HG03378 (cell line): ENCODE results near the gene PHYKPL.

Experiments used
- ATAC-seq: cut with Tn5 transposase; IDR thresholded peaks from one replicate; pipeline ENCODE4 v1.9.1; 2021; ENCODE audit warnings: mild to moderate bottlenecking, moderate library complexity; ENCODE audit not compliant: unreplicated experiment

PHYKPL gene

DNA sequence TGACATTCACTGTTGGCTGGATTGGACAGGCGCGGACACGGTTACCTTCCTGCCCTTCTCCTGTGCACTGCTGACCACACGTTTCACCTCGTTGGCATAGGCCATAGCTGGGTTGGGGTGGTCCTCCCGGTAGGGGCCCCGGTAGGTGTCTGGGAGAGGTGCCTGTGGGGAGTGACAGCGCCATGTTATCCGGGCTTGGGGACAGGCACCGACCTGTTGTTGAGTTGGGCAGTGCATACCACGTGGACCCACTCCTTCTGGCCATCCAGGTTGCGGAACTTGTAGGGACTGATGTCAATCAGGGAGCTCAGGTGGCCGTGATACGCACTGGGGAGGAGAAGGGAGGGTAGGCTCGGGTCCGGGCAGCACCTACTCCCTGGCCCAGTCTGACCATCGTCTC is 8.2 kb downstream of the PHYKPL start:
- no peak for ATAC-seq

DNA sequence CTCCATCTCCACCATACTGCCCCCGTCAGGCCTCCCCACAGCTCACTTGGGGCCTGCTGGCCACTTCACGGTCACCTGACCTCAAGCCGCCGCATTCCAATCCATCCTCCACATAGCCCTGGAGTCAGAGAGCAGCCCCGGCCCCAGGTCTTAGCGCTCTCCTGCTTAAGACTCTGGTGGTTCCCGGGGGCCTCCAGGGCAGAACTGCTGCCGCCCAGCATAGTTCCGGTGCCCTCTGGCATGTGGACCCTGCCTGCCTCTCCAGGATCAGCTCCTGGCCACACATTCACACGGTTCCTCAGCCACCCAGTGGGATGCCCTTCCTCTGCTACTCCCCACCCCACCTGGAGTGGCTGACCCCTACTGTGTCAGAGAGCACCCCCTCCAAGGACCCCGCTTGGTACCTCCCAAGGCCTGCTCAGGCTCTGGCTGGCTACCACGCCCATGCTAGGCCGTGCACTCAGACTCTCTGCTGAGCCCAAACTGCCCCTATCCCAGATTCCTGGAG is 8.7 kb downstream of the PHYKPL start:
- ATAC-seq, result no peak

DNA sequence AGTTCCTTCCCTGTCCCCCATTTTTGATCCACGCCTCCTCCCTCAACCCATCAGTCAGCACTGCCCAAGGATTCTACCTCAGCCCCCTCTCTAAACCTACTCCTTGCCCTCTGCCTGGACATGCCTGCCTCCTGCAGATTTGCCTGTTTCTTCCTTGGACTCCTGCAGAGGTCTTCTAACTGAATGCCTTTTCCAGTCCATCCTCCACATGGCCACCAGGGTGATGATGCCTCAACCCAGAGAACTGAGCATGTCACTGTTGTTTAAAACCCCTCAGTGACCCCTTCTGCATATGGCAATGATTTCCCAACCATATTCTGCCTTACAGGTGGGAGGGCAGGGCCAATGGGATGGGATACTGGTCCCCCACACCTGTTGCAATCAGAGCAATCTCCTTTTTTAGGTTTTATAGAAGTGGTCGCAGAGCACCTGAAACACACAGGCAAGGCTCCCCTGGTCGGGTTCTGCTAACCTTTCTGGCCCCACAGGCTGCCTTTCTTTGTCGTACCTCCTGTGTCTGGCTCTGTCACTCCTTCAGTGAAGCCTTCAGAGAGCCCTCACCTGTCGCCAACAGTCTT is 9.3 kb downstream of the PHYKPL start:
- ATAC-seq, result no peak

- no peak for ATAC-seq
Measured at GRCh38 chr5:178222292-178222691, 10.3 kb downstream of the PHYKPL start.

DNA sequence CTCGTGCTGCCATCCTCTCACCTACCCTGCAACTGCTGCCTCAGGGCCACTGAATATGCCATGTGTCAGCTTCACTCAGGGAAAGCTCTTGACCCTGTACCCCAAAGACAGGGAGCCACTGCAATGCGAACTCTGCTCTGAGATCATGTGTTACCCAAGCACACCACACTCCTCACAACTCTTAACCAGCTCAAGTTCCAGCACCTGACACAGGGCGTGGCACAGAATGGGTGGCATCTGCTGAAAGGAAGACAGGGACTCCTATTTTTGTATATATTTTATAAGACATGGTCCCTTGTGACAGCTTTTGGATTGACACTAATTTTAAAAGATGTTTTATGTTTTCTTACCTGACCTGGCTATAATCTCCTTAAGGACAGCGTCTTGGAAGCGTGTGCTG is 10.7 kb downstream of the PHYKPL start:
- no peak for ATAC-seq

GRCh38 chr5:178221282-178221681 is 11.3 kb downstream of the PHYKPL start:
- no peak for ATAC-seq

DNA sequence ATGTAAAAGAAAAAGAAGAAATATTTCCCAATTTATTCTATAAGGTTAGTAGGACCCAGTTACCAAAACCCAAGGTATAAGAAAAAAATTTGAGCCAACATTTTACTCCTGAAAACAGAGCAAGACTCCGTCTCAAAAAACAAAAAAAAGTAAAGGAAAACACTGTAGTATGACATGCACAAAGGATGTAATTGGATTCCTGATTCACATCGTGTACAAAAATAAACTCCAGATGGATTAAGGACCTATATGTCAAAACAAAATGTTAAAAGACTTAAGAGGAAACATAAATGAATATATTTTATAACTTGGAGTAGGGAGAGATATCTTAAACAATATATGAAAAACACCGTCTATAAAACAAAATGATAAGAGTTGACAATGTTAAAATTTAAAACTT is 13.8 kb downstream of the PHYKPL start:
- ATAC-seq, result no peak

- no peak for ATAC-seq
Measured at GRCh38 chr5:178218237-178218776, 14.3 kb downstream of the PHYKPL start.

DNA sequence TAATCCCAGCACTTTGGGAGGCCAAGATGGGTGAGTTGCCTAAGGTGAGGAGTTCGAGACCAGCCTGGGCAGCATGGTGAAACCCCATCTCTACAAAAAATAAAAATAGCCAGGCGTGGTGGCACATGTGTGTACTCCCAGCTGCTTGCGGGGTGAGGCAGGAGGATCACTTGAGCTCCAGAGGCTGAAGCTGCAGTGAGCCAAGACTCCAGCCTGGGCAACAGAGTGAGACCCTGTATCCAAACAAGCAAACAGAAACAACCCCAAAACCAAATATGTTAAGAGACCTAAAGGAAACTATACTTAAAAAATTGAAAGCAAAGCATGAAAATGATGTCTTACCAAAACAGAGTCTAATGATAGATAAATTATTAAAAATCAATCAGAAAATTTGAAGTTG is 15.8 kb downstream of the PHYKPL start:
- ATAC-seq, result no peak

GRCh38 chr5:178216088-178216534 is 16.5 kb downstream of the PHYKPL start:
- no peak for ATAC-seq

- ATAC-seq, result no peak
Measured at GRCh38 chr5:178215280-178216002, 17.2 kb downstream of the PHYKPL start.

DNA sequence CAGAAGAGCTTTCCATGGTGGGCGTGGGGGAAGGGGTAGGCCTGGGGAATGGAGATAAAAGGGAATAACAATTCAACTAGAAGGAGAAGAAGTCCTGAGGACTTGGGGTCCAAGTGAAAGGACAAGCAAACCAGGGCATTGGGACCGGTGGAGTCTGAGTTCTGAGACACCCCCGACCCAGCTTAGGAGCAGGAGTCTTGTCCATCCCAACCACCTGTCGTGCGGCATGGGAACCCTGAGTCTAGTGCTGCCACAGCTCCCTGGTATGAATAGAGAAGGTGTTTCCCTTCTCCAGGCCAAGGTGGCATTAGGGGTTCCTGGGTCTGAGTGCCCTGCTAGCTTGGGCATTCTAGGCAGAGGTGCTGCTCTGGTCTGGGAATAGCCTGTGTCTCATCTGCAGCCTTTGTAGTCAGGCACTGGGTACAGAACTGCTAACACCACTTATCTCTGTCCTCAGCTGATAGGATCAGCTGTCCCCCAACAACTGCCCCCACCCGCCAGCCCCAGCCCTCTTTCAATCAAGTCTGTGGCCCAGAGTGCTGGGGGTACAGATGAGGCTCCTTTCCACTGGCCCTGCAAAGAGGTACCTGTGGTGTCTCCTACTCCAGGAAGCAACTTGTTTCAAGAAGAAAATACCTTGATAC is 18.3 kb downstream of the PHYKPL start:
- ATAC-seq, result no peak

DNA sequence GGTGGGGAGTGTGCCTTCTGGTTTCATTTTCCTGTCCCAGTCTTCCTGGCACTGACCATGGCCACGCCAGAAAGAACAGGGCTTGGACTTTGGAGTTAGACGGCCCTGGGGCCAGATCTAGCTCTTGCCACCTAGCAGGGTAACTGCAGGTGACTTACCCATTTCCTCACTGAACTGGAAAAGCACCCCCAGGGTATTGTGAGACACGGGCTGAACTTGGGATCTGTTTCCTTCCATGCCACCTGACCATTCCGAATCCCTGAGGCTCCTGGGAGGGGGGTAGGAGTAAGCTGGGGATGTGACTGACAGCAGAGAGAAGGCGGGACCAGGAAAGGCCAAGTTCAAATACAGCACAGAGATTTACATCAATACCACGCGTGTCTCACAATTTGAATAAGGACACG is 18.9 kb downstream of the PHYKPL start:
- no peak for ATAC-seq

DNA sequence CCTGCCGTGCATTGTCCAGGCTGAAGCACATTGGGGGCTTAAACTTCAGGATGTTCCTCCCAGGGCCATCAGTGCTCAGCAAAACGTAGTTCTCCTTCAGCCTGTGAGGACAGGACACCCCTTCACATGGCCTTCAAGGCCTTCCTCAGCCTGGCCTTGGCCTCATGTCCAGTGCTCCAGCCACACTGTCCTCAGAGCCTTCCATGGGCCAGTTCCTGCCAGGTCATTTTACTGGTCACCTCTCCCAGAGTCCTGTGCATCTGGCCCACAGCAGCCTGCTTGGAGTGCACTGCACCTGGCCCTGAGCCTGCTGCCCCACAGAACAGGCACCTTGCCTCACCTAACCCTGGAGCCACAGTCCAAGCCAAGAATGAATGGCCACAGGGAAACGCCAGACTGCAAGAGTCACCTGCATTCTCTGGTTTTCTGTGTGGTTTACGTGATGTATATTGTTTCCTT is 19.6 kb downstream of the PHYKPL start:
- ATAC-seq, result no peak

DNA sequence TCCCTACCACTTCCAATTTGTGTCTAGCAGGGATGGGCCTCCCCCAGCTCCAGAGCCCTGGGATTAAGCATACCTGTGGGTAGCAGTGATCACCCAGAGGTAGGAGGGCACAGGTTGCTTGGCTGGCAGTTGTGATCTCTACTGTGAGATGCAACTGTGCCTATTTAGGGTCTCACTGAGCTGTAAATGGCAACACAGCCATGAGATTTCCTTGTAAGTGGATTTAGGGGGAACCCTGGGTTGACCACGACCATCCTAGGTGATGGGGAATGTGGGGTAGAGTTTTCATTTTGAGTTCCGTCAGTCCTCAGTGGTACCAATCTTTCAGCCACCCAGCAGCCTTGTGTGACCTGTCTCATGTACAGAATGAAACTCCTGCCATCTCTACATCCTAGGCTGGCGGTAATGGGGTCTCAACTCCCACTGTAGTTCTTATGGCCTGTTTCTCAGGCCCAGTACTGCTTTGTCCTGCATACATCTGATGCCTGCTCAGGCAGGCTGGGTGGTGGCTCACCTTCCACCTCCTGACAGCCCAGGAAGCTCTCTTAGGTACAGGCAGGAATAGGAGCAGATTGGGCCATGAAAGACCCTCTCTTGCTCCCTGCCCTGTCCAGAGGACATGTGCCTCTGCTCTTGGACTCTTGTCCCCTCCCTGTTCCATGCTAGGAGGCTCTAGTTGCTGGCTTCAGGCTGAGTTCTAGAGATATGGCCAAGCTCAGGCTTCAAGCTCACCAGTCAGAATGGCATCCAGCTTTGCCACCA is 20.2 kb downstream of the PHYKPL start:
- no peak for ATAC-seq

DNA sequence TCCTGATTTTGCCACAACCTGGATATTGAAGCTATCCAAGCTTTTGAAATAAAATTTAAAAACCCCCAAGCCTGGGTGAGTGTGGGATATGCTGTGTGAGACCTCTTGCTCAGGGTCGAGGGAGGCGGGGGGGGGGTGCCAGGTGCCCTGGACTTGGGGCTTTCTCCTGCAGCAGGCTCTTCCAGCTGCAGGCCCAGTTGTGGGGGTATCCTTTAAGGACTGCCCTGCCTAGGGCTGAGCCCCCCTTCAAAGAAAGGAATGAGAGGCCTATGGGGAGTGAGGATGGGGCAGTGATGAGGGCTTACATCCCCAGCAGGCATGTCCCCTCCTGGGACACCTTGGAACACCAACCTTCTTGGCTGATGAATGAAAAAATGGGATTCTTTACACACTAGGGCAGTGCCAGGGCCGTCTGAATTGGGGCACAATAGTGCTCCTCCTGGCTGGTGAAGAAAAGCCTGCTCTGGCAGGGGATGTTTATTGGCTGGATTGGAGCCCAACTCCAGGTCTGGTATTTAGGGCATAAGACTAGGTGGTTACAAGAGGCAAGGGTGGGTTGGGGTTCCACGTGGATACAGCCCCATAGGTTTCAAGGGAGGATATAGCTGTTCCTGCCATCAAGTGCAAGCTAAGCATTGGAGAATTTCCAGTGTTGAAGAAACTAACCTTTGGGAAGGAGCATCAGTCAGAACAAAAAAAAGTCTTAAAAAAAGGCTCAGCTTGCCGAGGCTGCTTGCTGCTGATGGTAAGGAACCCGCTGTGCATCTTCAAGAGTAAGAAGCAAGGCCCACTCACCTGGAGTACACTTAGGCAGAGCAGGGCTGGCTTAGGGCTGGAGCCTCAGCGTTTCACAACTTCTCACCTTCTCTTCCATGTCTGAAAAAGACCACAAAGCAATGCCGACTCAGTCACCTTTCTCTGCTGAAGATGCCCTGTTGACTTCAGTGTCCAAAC is 21.2 kb downstream of the PHYKPL start:
- no peak for ATAC-seq

GRCh38 chr5:178210686-178211085 is 21.9 kb downstream of the PHYKPL start:
- ATAC-seq, result no peak

DNA sequence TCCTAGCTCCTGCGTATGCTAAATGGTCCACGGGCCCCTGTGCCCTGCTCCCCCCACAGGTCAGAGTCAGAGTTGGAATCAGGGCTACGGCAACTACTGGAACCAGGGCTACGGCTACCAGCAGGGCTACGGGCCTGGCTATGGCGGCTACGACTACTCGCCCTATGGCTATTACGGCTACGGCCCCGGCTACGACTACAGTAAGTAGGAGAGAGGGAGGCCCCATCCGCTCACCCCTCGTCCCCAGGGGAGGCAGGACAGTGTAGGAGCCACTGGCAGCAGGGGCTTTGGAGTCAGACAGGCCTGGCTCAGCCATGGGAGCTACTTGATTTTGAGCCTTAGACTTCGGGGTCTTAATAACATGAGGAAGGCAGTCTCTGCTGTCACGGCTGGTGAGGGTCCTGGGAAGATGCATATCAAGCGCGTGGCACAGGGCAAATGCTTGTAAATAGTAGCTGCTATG is 22.5 kb downstream of the PHYKPL start:
- no peak for ATAC-seq

DNA sequence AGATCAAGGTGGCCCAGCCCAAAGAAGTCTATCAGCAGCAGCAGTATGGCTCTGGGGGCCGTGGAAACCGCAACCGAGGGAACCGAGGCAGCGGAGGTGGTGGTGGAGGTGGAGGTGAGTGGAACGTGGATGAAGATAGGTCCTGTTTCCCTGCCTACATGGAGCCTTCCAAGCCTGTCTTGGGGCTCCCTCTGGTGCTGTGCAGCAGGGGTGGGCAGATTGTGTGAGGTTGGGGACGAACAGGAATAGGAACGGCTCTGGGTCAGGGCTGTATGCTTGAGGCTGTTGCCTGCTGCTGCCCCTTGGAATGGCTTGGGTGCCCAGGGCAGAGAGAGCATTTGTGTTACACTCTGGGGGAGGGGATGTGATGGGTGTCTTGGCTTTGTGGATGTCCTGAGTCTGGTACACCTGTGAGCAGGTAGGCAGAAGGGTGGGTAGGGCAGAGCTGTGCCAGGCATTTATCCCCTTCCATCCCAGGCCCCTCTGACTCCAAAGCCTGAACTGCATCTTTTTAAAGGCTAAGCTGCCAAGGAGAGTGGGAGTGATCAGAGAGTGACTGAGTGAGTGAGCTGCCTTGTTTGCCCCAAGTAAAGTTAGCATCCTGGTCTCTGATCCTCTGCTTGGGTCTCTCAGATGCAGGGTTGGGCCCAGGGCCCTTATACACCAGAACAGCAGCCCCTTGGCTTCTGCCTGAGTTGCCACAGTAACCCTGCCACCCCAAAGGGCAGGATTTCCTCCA is 23.1 kb downstream of the PHYKPL start:
- no peak for ATAC-seq
